T47D (cell line): Measurements from ENCODE around the gene IMMP1L.
"Not testable (repeated sequence)": the region's sequence is repeated elsewhere in the genome, so short reads cannot be mapped to it uniquely, and the experiment has no call there.

Experiments used
- DNase-seq, 2 experiments: peaks; one replicate each; pipeline versions ENCODE4 v3.0.0 to v3.0.0-alpha.2; 2011 to 2012; ENCODE audit warnings: low read depth in 1 of 2, low spot score in 1 of 2
- JUND ChIP-seq: IDR thresholded peaks from 2 replicates; pipeline ENCODE4 v1.6.1; 2012; ENCODE audit warnings: low read depth
- in situ Hi-C: cut with HindIII; loops from 2 replicates; pipeline ENCODE4 v1.10.0; 2016; ENCODE audit warnings: low sequenced_read_pairs, low pct_unique_long_range_greater_than_20kb

The IMMP1L gene

GRCh38 chr11:31499576-31500178 is 9.7 kb downstream of the IMMP1L start:
- in situ Hi-C loops, result no loop called here
- TF ChIP-seq JUND, result no peak
- DNase-seq, result no peak

GRCh38 chr11:31493762-31494161 is 15.7 kb downstream of the IMMP1L start:
- in situ Hi-C loops, DNase-seq: not testable (repeated sequence)

- in situ Hi-C loops, result no loop called here
- DNase-seq, result no peak
- TF ChIP-seq JUND, result no peak
Observed at GRCh38 chr11:31493235-31493634, 16.2 kb downstream of the IMMP1L start.

GRCh38 chr11:31492320-31492913 is 17.0 kb downstream of the IMMP1L start:
- no peak for DNase-seq
- no peak for TF ChIP-seq JUND
- in situ Hi-C loops, result no loop called here

DNA sequence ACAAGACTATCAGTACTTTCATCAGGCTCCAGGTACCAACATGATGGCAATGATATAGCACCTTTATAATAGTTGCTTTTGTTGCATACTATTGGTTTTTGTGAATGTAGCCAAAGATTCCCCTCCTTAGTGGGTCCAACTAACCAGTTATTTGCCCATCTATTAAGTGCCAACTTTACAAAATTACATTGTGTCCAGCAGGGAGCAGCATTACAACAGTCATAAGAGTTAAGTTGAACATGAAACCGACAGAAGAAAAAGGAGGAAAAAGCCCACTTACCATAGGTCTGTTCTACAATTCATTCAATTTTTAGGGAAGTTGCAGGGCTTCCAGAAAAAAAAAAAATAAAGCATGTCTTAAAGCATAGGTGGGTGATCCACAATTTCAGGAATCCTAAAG is 21.6 kb downstream of the IMMP1L start:
- in situ Hi-C loops, result no loop called here
- DNase-seq, result peak in 1 of 2 experiments; percentile 76
- TF ChIP-seq JUND, result no peak

DNA sequence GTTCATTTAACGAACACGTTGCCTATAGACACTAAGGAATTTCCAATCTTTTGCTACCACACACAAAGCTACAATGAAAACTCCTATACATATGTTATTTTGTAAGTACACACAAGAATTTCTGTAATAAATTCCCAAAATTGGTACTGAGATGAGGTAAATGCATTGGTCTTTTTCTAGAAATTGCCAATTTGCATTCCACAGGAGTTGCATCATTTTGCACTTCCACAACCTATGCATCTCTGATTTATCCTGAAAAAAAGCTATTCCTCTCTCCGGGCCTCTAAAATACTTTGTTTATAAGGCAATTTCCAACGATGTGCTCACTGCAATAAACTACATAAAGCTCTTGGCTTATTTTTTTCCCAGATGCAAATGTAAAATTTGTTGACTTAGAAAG is 24.9 kb downstream of the IMMP1L start:
- TF ChIP-seq JUND, result no peak
- no peak for DNase-seq
- in situ Hi-C loops, result no loop called here

DNA sequence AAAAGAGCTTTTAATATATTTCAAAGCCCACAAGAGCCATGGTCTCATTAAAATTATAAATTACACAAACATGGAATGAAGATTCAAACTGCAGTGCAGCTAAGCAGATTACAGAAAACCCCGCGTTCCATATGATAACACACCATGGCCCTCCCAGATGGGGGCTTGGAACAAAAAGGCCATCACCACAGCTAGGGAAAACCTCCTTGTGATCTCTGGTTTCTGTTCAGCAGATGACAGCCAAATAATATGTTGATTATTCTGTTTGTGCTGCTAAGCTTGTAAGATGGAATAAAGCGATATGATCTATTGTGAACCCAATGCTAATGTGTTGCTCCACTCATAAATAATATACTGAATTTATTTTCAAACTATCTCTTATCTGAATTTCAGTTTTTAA is 28.5 kb downstream of the IMMP1L start:
- in situ Hi-C loops, result no loop called here
- DNase-seq, result no peak
- TF ChIP-seq JUND, result no peak

DNA sequence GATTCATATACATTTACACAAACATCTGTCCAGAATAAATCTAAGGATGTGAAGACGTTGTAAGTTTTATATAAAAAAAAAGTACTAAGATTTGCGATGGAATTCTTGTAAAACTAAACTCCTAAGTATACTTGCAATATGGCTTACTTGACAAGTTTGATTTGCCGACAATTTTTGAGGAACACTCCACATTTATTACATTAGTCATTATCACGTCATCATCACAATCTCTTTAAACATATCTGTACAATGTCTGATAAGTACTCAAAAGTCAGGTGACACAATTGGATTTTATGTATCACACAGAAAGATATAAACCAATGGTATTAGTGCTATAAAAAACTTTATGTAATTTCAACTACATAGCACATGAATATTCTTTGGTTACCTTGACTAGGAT is 30.4 kb downstream of the IMMP1L start:
- TF ChIP-seq JUND, result no peak
- in situ Hi-C loops, result no loop called here
- DNase-seq, result no peak

GRCh38 chr11:31478223-31478590 is 31.2 kb downstream of the IMMP1L start:
- no peak for TF ChIP-seq JUND
- in situ Hi-C loops, result no loop called here
- DNase-seq, result no peak

DNA sequence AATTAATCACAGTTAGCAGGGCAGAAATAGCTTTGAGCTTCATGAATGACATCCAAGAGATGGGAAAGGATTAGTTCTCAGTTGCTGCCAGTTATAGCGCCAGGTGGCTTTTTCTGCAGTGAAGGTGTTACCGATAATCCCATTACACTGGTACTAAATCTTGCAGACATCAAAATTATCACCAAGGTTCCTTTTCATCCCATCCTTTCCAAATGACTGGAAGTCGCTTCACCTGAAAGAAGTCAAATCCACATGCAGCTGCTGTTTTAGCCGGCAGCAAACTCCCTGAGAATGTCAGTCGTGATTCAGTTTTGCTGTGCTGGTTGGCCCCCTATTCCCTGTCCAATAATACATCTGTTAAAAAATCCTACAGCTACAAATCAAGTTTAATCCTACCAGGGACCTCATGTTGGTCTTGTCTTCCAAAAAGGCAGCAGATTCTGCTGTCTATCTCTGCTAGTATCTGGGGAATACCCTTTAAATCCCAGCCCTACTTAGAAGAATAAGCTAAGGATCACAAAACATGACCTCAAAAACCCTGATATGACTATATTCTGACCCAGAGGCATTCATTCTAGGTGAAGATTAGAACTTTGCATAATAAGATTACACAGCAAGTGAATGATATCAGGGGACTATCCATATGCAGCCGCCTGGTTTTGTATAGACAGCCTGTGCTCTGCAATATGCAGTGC is 31.7 kb downstream of the IMMP1L start:
- in situ Hi-C loops, result no loop called here
- no peak for TF ChIP-seq JUND
- DNase-seq, result no peak

GRCh38 chr11:31474083-31474482 is 35.3 kb downstream of the IMMP1L start:
- in situ Hi-C loops, result no loop called here
- DNase-seq, result no peak
- no peak for TF ChIP-seq JUND

GRCh38 chr11:31464436-31464835 is 45.0 kb downstream of the IMMP1L start:
- no peak for TF ChIP-seq JUND
- in situ Hi-C loops, result no loop called here
- no peak for DNase-seq

GRCh38 chr11:31455177-31455576 is 54.2 kb downstream of the IMMP1L start:
- in situ Hi-C loops, result no loop called here
- no peak for TF ChIP-seq JUND
- DNase-seq, result no peak
